ENCODE results near the gene GPR179.
"Not testable (repeated sequence)": the region's sequence is repeated elsewhere in the genome, so short reads cannot be mapped to it uniquely, and the experiment has no call there.

GPR179 gene

DNA sequence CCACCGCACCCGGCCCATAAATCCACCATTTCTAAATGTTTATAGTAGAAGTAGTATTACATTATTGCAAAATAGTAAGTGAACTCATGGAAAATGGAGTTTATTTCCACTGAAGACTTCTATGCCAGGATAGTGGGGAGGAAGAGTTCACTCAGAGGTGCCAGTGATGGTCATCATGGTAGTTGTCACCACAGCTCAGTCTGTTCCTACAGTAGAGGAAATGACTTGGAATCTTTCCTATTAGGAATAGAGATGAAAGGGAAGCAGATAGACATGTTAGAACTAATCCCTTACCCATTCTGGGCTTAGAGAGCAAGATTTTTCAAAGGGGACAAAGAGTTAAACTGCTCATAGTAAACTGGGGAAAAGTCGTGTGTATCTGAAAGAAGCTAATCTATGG, 26.7 kb downstream of the GPR179 start:
- no peak overlapping the region for H3K4me3 Mint-ChIP-seq
- no peaks in the 10 kb centered on the region for H3K9me3 Mint-ChIP-seq
- no peak for ATAC-seq
- H3K27ac Mint-ChIP-seq, result no peak overlapping the region
- DNase-seq (ENCODE audit: low spot score in 2 of 2), result no peak
- no peaks in the 10 kb centered on the region for H3K4me1 Mint-ChIP-seq
- peaks cover 94% of the 10 kb centered on the region for H3K36me3 Mint-ChIP-seq

DNA sequence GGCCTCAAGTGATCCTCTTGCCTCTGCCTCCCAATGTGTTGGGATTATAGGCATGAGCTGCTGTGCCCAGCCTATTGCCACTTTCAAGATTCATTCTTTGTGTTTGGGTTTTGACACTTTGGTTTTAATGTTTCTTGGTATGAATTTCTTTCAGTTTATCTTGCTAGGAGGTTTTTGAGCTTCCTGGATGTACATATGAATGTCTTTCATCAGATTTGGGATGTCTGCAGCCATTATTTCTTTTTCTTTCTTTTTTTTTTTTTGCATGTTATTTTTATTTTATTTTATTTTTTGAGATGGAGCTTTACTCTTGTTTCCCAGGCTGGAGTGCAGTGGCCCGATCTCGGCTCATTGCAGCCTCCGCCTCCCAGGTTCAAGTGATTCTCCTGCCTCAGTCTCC, 28.3 kb downstream of the GPR179 start:
- no peak for DNase-seq (ENCODE audit: low spot score in 2 of 2)
- Mint-ChIP-seq H3K9me3 (no peaks in the 10 kb centered on the region), H3K4me3 (no peak overlapping the region), H3K36me3 (peaks cover 92% of the 10 kb centered on the region), H3K4me1 (no peaks in the 10 kb centered on the region), H3K27ac (no peak overlapping the region)
- ATAC-seq, result no peak

DNA sequence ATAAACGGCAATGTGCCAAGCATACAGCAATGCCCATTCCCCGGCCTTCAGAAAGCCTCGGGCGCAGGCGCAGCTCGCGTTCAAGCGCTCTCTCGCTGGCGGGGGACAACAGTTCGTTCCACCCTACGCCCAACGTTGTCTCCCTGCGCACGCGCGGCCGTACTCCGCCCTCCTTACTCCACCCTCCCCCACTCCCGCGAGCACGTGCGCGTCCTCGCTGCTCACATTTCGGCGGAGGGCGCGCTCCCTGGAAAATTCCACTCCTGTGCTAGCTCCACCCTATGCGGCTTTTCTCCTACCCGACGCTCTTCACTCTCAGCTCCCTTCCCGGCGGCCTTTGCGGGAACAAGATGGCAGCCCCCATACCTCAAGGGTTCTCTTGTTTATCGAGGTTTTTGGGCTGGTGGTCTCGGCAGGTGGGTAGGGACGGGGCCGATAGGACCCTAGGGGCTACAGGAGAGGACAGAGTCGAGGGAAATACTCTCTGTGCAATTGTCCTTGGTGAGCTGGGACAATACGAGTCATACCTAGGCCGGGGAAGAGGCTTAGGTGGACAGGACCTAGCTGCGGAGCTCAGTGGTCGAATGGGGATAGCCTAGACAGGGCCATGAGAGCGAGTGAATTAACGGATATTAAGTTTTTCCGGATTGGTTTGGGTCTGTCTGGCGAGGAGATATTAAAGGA, 46.8 kb downstream of the GPR179 start, which contains the start of gene MRPL45:
Gene MRPL45 (plus strand): TSS at position 335 of the 684 bp plus-strand sequence. CDS start 16 bp downstream, at position 351.
- H3K9me3 Mint-ChIP-seq, H3K4me1 Mint-ChIP-seq: not testable (repeated sequence)
- Mint-ChIP-seq H3K36me3 (peaks cover 39% of the 10 kb centered on the region), H3K27ac (peak within 1 kb of the TSS; percentile 97), H3K4me3 (peak within 1 kb of the TSS; percentile 93)
- peak; percentile 90 to 98 for DNase-seq (ENCODE audit: low spot score in 2 of 2)
- ATAC-seq, result peak; percentile 97

DNA sequence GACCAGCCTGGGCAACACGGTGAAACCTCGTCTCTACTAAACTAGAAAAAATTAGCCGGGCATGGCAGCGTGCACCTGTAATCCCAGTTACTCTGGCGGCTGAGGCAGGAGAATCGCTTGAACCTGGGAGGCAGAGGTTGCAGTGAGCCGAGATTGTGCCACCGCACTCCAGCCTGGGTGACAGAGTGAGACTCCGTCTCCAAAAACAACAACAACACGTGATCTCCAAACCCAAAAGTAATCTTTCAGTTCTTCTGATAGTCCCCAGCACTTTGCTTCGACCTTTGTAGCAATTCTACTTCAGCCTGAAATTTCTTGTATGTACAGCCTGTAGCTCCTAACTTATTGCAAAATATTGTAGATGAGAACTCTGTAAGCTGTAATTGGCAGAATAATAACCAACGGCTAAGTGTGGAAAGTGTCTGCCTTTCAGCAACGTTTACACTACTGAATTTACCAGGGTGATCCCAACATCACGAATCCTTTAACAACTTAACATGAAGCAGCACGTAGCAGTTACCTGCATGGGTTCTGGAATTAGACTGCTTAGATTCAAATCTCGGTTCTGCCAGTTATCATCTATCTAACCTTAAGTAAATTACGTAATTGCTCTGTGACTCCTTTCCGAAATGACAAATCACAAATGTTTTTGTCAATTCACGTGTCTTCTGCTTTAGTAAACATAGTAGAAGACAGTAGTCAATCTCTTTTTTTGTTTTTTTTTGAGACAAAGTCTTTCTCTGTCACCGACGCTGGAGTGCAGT, 48.0 kb downstream of the GPR179 start:
- Mint-ChIP-seq H3K4me3 (peak overlapping the region; percentile 93), H3K36me3 (peaks cover 27% of the 10 kb centered on the region)
- DNase-seq (ENCODE audit: low spot score in 2 of 2); H3K9me3 Mint-ChIP-seq; H3K27ac Mint-ChIP-seq; ATAC-seq; H3K4me1 Mint-ChIP-seq: not testable (repeated sequence)

DNA sequence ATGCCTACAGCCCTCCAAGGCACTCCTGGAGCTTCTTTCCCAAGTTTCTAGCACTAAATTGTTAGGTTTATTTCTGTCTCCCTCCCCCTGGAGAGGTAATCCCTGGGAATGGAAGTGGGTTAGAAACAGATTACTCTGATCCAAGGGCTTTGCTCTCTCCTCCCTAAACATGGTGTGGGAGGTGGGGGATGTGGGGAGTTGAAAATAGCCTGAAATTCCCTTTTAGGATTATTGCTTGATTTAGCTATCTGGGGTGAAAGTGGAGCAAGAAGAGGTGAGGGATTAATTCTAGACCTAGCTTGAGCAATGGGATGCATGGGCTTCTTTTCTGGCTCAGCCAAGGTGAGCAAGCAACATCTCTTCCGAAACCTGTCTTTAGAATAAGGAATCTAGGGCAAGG, 54.0 kb downstream of the GPR179 start:
- ATAC-seq; H3K27ac Mint-ChIP-seq; H3K36me3 Mint-ChIP-seq; H3K4me3 Mint-ChIP-seq; H3K9me3 Mint-ChIP-seq; DNase-seq (ENCODE audit: low spot score in 2 of 2); H3K4me1 Mint-ChIP-seq: not testable (repeated sequence)

DNA sequence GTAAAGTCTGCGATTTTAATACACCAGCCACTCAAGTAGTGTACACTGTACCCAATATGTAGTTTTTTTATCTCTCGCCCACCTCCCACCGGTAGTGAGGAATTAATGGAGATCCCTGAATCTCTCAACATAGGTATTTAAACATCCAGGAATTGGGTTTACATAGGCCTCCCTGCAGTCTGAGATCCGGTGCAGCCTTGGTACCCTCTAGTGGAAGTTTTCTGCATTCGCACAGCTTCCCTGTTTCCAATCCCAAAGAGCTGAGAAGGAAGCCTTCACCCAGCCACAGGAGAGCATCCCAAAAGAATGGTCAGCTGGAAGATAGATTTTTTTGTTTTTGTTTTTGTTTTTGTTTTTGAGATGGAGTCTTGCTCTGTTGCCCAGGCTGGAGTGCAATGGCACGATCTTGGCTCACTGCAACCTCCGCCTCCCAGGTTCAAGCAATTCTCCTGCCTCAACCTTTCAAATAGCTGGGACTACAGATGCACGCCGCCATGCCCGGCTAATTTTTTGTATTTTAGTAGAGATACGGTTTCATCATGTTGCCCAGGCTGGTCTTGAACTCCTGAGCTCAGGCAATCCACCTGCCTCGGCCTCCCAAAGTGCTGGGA, 55.4 kb downstream of the GPR179 start:
- DNase-seq (ENCODE audit: low spot score in 2 of 2); ATAC-seq; H3K36me3 Mint-ChIP-seq; H3K9me3 Mint-ChIP-seq; H3K4me1 Mint-ChIP-seq; H3K4me3 Mint-ChIP-seq; H3K27ac Mint-ChIP-seq: not testable (repeated sequence)

DNA sequence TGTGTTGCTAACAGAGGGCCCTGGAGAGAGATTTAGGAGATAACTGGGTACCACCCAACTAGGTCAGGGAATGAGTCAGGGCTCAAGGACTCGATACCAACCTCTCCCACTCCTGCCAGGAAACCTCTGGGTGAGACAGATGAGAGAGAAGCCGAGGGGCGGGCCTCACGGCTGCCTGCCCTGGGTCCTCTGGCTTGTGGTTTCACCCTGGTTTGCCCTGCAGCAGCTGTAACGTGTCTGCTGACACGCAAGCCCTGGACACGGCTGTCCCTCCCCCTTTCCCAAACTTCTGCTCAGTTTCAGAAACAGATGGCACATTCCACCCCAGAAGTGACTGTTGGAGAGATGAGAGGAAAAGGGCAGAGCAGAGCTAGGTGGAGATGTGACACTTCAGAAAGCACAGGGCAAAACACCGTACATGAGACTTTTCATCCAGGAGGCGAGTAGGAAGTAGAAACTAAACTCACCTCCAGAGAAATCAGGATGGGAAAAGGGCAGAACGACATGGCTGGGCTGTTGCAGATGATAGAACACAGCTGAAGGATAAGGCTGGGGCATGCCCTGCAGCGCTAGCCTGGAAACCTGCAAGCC, 57.2 kb downstream of the GPR179 start:
- not testable (repeated sequence) for H3K36me3 Mint-ChIP-seq, H3K9me3 Mint-ChIP-seq

DNA sequence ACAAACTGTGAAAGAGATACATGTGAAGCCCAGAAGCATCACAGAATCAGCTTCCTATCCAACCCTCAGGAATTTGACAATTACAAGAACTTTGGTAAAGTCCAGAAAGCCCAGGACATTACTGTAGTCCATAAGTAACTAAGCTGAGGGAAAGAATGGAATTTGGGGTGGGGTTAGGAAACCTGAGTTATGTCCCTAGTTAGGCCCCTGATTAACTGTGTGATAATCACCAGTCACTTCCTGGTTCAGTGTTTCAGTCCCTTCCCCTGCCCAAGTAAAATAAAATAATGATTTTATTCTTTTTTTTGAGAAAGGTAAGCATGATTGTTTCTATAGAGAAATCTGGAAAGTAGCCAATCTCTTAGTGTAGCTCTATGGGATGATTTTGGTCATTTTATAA, 57.8 kb downstream of the GPR179 start:
- not testable (repeated sequence) for DNase-seq (ENCODE audit: low spot score in 2 of 2); H3K27ac Mint-ChIP-seq; H3K36me3 Mint-ChIP-seq; H3K4me3 Mint-ChIP-seq; H3K9me3 Mint-ChIP-seq; H3K4me1 Mint-ChIP-seq; ATAC-seq

More for the DNA sequence above, 57.2 kb downstream of the GPR179 start:
- ATAC-seq, result peak; percentile 99
- peak overlapping the region; percentile 45 for H3K4me3 Mint-ChIP-seq
- not testable (repeated sequence) for H3K4me1 Mint-ChIP-seq
- peak; percentile 25 to 65 for DNase-seq (ENCODE audit: low spot score in 2 of 2)
- peak overlapping the region; percentile 78 for H3K27ac Mint-ChIP-seq

All from stimulated activated effector memory CD8-positive, alpha-beta T cell treated with anti-CD3 and anti-CD28 coated beads, Interleukin-12 subunit alpha, Interleukin-12 subunit beta, amount 100 ng/mL, for 72 hours (primary cell).